ENCODE measurements around the gene GUCD1.
"Not testable (repeated sequence)": the region's sequence is repeated elsewhere in the genome, so short reads cannot be mapped to it uniquely, and the experiment has no call there.

The GUCD1 gene

GRCh38 chr22:24595863-24596262 is 40.9 kb upstream of the GUCD1 start:
- H3K4me3 ChIP-seq (replicated peaks in 1 of 2; ENCODE audit: low read depth in 2 of 2, low read length in 2 of 2): no peak overlapping the region
- no peak for TF ChIP-seq CTCF (IDR thresholded peaks at IDR 0.05; ENCODE audit: low read depth, low read length)
- no peak for DNase-seq (ENCODE audit: low read depth in 2 of 2)

GRCh38 chr22:24595228-24595627 is 40.3 kb upstream of the GUCD1 start:
- TF ChIP-seq CTCF (IDR thresholded peaks at IDR 0.05; ENCODE audit: low read depth, low read length): no peak
- DNase-seq (ENCODE audit: low read depth in 2 of 2): no peak
- no peak overlapping the region for H3K4me3 ChIP-seq (replicated peaks in 1 of 2; ENCODE audit: low read depth in 2 of 2, low read length in 2 of 2)

- DNase-seq (ENCODE audit: low read depth in 2 of 2): no peak
- H3K4me3 ChIP-seq (replicated peaks in 1 of 2; ENCODE audit: low read depth in 2 of 2, low read length in 2 of 2): no peak overlapping the region
- no peak for TF ChIP-seq CTCF (IDR thresholded peaks at IDR 0.05; ENCODE audit: low read depth, low read length)
These were observed 39.7 kb upstream of the GUCD1 start for GRCh38 chr22:24594569-24595120.

- no peak for TF ChIP-seq CTCF (IDR thresholded peaks at IDR 0.05; ENCODE audit: low read depth, low read length)
- H3K4me3 ChIP-seq (replicated peaks in 1 of 2; ENCODE audit: low read depth in 2 of 2, low read length in 2 of 2): no peak overlapping the region
- DNase-seq (ENCODE audit: low read depth in 2 of 2): no peak
These were observed 39.1 kb upstream of the GUCD1 start for GRCh38 chr22:24593836-24594568.

GRCh38 chr22:24593559-24593835 is 38.6 kb upstream of the GUCD1 start:
- not testable (repeated sequence) for DNase-seq (ENCODE audit: low read depth in 2 of 2); H3K4me3 ChIP-seq (replicated peaks in 1 of 2; ENCODE audit: low read depth in 2 of 2, low read length in 2 of 2)

GRCh38 chr22:24592851-24593558 is 38.1 kb upstream of the GUCD1 start, which contains the start of gene LRRC75B:
LRRC75B (minus strand) TSS chr22:24593073; CDS start chr22:24593039, 34 bp downstream.
- TF ChIP-seq CTCF (IDR thresholded peaks at IDR 0.05; ENCODE audit: low read depth, low read length): no peak
- peak within 1 kb of the TSS; percentile 51 to 66 for H3K4me3 ChIP-seq (replicated peaks in 1 of 2; ENCODE audit: low read depth in 2 of 2, low read length in 2 of 2)
- peak; percentile 81 to 93 for DNase-seq (ENCODE audit: low read depth in 2 of 2)

- DNase-seq (ENCODE audit: low read depth in 2 of 2): peak in 1 of 2 donors; percentile 40
- peak overlapping the region; percentile 51 to 66 for H3K4me3 ChIP-seq (replicated peaks in 1 of 2; ENCODE audit: low read depth in 2 of 2, low read length in 2 of 2)
- TF ChIP-seq CTCF (IDR thresholded peaks at IDR 0.05; ENCODE audit: low read depth, low read length): no peak
These were observed 37.3 kb upstream of the GUCD1 start for GRCh38 chr22:24592058-24592850.
